Liver (tissue), 9 donors: ENCODE data around the gene NDP. TPM values are rescaled to one million over a fixed set of nuclear protein-coding genes. Genes with fewer than 3 reads are reported as not detected.

ENCODE experiments used
- DNase-seq: peaks from one replicate; pipeline ENCODE4 v3.0.0-alpha.2; 2017; ENCODE audit warnings: low spot score
- H3K27ac ChIP-seq, 2 donors: one replicate each; pipeline ENCODE4 v1.7.0; 2013; ENCODE audit warnings: inconsistent platforms in 2 of 2, low read length in 2 of 2, control low read depth in 1 of 2, low read depth in 1 of 2, mild to moderate bottlenecking in 1 of 2
- H3K27me3 ChIP-seq, 4 donors: one replicate each; pipeline versions ENCODE4 v1.6.1 to v1.7.0; 2013; ENCODE audit warnings: low read length in 3 of 4, inconsistent platforms in 1 of 4, mild to moderate bottlenecking in 1 of 4, moderate library complexity in 1 of 4; ENCODE audit not compliant: control insufficient read depth in 4 of 4, insufficient read depth in 4 of 4
- H3K36me3 ChIP-seq, 4 donors: one replicate each; pipeline versions ENCODE4 v1.6.1 to v1.7.0; 2013; ENCODE audit warnings: low read length in 3 of 4, mild to moderate bottlenecking in 3 of 4, low read depth in 1 of 4, moderate library complexity in 1 of 4; ENCODE audit not compliant: control insufficient read depth in 4 of 4, insufficient read depth in 3 of 4
- H3K4me1 ChIP-seq, 4 donors: one replicate each; pipeline versions ENCODE4 v1.6.1 to v1.7.0; 2013; ENCODE audit warnings: low read length in 3 of 4, mild to moderate bottlenecking in 3 of 4, moderate library complexity in 1 of 4; ENCODE audit not compliant: control insufficient read depth in 4 of 4, insufficient read depth in 4 of 4
- H3K4me3 ChIP-seq, 3 donors: one replicate each; pipeline versions ENCODE4 v1.6.1 to v1.7.0; 2013; ENCODE audit warnings: low read length in 3 of 3, control low read depth in 1 of 3, low read depth in 1 of 3, mild to moderate bottlenecking in 1 of 3
- H3K9ac ChIP-seq, 2 donors: one replicate each; pipeline ENCODE4 v1.7.0; 2013; ENCODE audit warnings: low read length in 2 of 2, mild to moderate bottlenecking in 2 of 2, moderate library complexity in 2 of 2, control low read depth in 1 of 2, low read depth in 1 of 2
- H3K9me3 ChIP-seq, 4 donors: one replicate each; pipeline versions ENCODE4 v1.6.1 to v1.7.0; 2013; ENCODE audit warnings: low read length in 3 of 4; ENCODE audit not compliant: control insufficient read depth in 4 of 4
- ATF3 ChIP-seq: IDR thresholded peaks from 2 replicates; pipeline ENCODE4 v1.6.1; 2016; ENCODE audit warnings: antibody characterized with exemption
- CTCF ChIP-seq: fragments of 150-350 bp; IDR thresholded peaks from 2 replicates; pipeline ENCODE4 v1.5.1; 2017; ENCODE audit warnings: improper control_type of control experiment, low read depth, low read length; ENCODE audit not compliant: missing input control
- EGR1 ChIP-seq, 2 donors: IDR thresholded peaks; 2 replicates each; pipeline ENCODE4 v1.6.1; 2016 to 2018; ENCODE audit warnings: antibody characterized with exemption in 2 of 2, low read depth in 2 of 2
- FOXA1 ChIP-seq: IDR thresholded peaks from 2 replicates; pipeline ENCODE4 v1.6.1; 2016; ENCODE audit warnings: antibody characterized with exemption
- FOXA2 ChIP-seq: IDR thresholded peaks from 2 replicates; pipeline ENCODE4 v1.6.1; 2016; ENCODE audit warnings: antibody characterized with exemption
- GABPA ChIP-seq, 2 donors: IDR thresholded peaks in 1 of 2; conservative IDR thresholded peaks in 1 of 2; 2 replicates each; pipeline ENCODE4 v1.6.1; 2016; ENCODE audit warnings: antibody characterized with exemption in 2 of 2, mild to moderate bottlenecking in 1 of 2, moderate library complexity in 1 of 2
- HNF4A ChIP-seq, 2 donors: conservative IDR thresholded peaks; 2 replicates each; pipeline ENCODE4 v1.6.1; 2016; ENCODE audit warnings: antibody characterized with exemption in 2 of 2, mild to moderate bottlenecking in 2 of 2
- HNF4G ChIP-seq: IDR thresholded peaks from 2 replicates; pipeline ENCODE4 v1.6.1; 2016; ENCODE audit warnings: antibody characterized with exemption
- JUND ChIP-seq, 2 donors: IDR thresholded peaks; 2 replicates each; pipeline ENCODE4 v1.6.1; 2016; ENCODE audit warnings: antibody characterized with exemption in 2 of 2
- NR2F2 ChIP-seq: IDR thresholded peaks from 2 replicates; pipeline ENCODE4 v1.6.1; 2016; ENCODE audit warnings: antibody characterized with exemption
- RAD21 ChIP-seq, 2 donors: IDR thresholded peaks; 2 replicates each; pipeline ENCODE4 v1.6.1; 2016; ENCODE audit warnings: antibody characterized with exemption in 2 of 2, mild to moderate bottlenecking in 2 of 2
- REST ChIP-seq: IDR thresholded peaks from 2 replicates; pipeline ENCODE4 v1.6.1; 2016; ENCODE audit warnings: antibody characterized with exemption, mild to moderate bottlenecking
- RXRA ChIP-seq, 2 donors: IDR thresholded peaks; 2 replicates each; pipeline ENCODE4 v1.6.1; 2017 to 2018; ENCODE audit warnings: antibody characterized with exemption in 2 of 2, mild to moderate bottlenecking in 1 of 2
- SP1 ChIP-seq: IDR thresholded peaks from 2 replicates; pipeline ENCODE4 v1.6.1; 2018; ENCODE audit warnings: antibody characterized with exemption, mild to moderate bottlenecking
- TAF1 ChIP-seq: conservative IDR thresholded peaks from 2 replicates; pipeline ENCODE4 v1.6.1; 2016; ENCODE audit warnings: antibody characterized with exemption, mild to moderate bottlenecking
- YY1 ChIP-seq: IDR thresholded peaks from 2 replicates; pipeline ENCODE4 v1.6.1; 2016; ENCODE audit warnings: antibody characterized with exemption, mild to moderate bottlenecking
- ZBTB33 ChIP-seq: IDR thresholded peaks from 2 replicates; pipeline ENCODE4 v1.6.1; 2016; ENCODE audit warnings: antibody characterized with exemption
- WGBS: extraction: QIAGEN DNeasy Blood & Tissue Kit; methylation state at CpG from one replicate; pipeline ENCODE4 v1.1.7; 2013; 5-methylcytosine and 5-hydroxymethylcytosine counted together
- polyA plus RNA-seq, 2 donors: library from polyadenylated mRNA; stranded (reverse) in 1 of 2; unstranded in 1 of 2; fragments of 200-250 nt in 1 of 2; fragments of >200 nt in 1 of 2; fragmentation: Nextera tagmentation in 1 of 2; extraction: Ambion mirVana in 1 of 2; gene quantifications; one replicate each; pipeline versions ENCODE4 v1.2.1 to v1.2.3, GENCODE V29; 2013 to 2015
- total RNA-seq, 2 donors: library from RNA; depleted of rRNA; stranded (reverse); fragments of >200 nt; gene quantifications; one replicate each; pipeline ENCODE4 v1.2.3, GENCODE V29; 2014
- donor health status: healthy.
- donor health status: healthy.
- donor health status: healthy.
- donor health status: healthy.
- donor health status: healthy.

Gene NDP
- total and polyA plus RNA-seq, 4 donors, result not detected

- Histone ChIP-seq H3K4me3 (no peak overlapping the region), H3K9me3 (no peaks in the 10 kb centered on the region), H3K27me3 (peaks cover 0 to 6% (median 1%) of the 10 kb centered on the region in 4 donors), H3K4me1 (peaks cover 0 to 6% (median 4%) of the 10 kb centered on the region in 4 donors), H3K9ac (no peak overlapping the region), H3K36me3 (no peaks in the 10 kb centered on the region), H3K27ac (no peak overlapping the region)
- TF ChIP-seq REST (no peak), EGR1 (IDR thresholded peaks at IDR 0.05; ENCODE audit: low read depth in 2 of 2) (no peak), RXRA (IDR thresholded peaks at IDR 0.05) (no peak), HNF4G (no peak), TAF1 (no peak), YY1 (no peak), GABPA (IDR thresholded peaks at IDR 0.05 in 1 of 2, conservative IDR thresholded peaks at IDR 0.05 in 1 of 2) (no peak), FOXA2 (no peak), CTCF (no peak), HNF4A (conservative IDR thresholded peaks at IDR 0.05) (no peak), NR2F2 (no peak), JUND (IDR thresholded peaks at IDR 0.05) (no peak), ATF3 (no peak), RAD21 (IDR thresholded peaks at IDR 0.05) (no peak)
- no peak for DNase-seq
- WGBS, result 87% methylated on average over 5 of the region's 5 CpGs
Measured at GRCh38 chrX:43975796-43976195, 2.6 kb upstream of the NDP start.

GRCh38 chrX:43974741-43975465, 1.7 kb upstream of the NDP start:
- TF ChIP-seq FOXA1 (no peak), ZBTB33 (no peak), NR2F2 (no peak), ATF3 (no peak), JUND (IDR thresholded peaks at IDR 0.05) (no peak), FOXA2 (no peak), TAF1 (no peak), HNF4A (conservative IDR thresholded peaks at IDR 0.05) (no peak), SP1 (no peak), EGR1 (IDR thresholded peaks at IDR 0.05; ENCODE audit: low read depth in 2 of 2) (no peak), RXRA (IDR thresholded peaks at IDR 0.05) (no peak), RAD21 (IDR thresholded peaks at IDR 0.05) (no peak), CTCF (no peak)
- 89% methylated on average over 6 of the region's 6 CpGs for whole genome bisulfite sequencing

More at GRCh38 chrX:43974741-43975465, 1.7 kb upstream of the NDP start:
- Histone ChIP-seq H3K4me1 (peaks cover 0 to 6% (median 4%) of the 10 kb centered on the region in 4 donors), H3K9ac (no peak overlapping the region), H3K9me3 (no peaks in the 10 kb centered on the region), H3K36me3 (no peaks in the 10 kb centered on the region), H3K27me3 (peaks cover 0 to 6% (median 1%) of the 10 kb centered on the region in 4 donors), H3K27ac (no peak overlapping the region), H3K4me3 (no peak overlapping the region)
- DNase-seq, result no peak
